GM20431 (cell line): Measurements from ENCODE around the gene TEKT2.

Experiments used
- in situ Hi-C: fragments of 300-500 bp; cut with MseI, MboI; formaldehyde crosslinking; loops from one replicate; pipeline ENCODE4 v1.15.0; 2020; ENCODE audit warnings: low sequenced_read_pairs; ENCODE audit not compliant: unreplicated experiment

The TEKT2 gene

DNA sequence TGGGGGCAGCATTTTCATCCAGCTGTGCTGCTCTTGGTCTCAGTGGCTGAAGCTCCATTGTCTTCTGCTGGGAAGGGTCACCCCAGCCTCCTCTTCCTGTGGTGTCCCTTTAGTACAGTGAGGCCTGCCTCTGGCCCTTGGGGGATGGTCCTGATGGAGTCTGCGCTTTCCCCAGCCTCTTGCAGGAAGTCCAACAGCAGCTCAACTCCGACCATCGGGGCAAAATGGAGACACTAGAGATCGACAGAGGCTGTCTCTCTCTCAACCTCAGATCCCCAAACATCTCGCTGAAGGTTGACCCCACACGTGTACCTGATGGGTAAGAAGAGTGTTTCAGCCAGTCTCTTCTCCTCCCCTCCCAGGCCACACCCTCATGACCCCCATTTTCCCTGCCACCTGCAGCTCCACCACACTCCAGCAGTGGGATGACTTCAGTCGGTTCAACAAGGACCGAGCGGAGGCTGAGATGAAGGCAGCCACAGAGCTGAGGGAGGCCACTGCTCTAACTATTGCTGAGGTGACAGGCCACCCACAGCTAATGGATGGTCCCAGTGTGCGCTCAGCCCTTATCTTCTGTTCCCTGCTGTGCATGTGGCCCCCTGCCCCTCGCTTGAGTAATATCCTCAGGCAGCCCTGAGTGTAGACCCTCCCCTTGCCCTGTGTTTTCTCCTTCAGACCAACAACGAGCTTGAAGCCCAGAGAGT lies 2.8 kb downstream of the TEKT2 start:
- in situ Hi-C loops: no loop called here

DNA sequence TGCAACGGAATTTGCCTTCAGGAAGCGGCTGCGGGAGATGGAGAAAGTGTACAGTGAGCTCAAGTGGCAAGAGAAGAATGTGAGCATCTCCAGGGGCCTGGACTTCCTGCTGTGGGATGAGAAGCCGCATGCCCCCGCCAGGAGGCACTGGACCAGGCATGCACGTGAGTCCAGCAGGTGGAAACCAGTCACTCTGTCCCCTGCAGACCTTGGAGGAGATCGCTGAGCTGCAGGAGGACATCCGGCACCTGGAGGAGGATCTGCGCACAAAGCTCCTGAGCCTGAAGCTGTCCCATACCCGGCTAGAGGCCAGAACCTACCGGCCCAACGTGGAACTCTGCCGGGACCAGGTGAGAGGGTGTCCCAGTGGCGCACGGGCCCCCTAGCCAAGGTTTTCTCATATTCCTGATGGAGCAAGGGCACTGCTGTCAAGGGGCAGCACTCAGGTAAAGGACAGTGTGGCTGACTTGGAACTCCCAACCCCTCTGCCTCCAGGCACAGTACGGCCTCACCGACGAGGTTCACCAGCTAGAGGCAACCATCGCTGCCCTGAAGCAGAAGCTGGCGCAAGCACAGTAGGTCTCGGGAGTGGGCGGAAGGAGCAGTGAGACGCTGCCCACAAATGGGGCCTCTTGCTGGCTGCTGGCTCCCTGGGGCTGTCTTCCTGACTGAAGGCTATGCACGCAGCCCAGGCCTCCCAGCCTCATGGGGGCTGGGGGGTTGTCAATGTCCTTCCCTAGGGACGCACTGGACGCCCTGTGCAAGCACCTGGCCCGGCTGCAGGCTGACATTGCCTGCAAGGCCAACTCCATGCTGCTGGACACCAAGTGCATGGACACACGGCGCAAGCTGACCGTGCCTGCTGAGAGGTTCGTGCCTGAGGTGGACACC lies 3.6 kb downstream of the TEKT2 start:
- in situ Hi-C loops: no loop called here

DNA sequence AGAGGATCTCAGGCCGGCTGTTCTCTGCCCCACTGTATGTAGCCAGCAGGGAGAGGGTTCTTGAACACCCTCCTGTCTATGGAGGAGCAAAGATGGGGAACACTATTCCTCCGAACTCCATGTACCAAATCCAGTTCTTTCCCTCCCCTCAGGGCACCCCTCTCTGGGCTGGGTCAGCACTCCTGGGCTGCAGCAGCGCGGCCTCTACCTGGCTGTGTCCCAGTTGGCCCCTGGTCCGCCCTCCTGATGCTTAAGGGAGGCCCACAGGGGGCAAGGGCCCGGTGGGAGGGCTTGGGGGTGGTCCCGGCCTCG lies 4.3 kb downstream of the TEKT2 start:
- in situ Hi-C loops: no loop called here

DNA sequence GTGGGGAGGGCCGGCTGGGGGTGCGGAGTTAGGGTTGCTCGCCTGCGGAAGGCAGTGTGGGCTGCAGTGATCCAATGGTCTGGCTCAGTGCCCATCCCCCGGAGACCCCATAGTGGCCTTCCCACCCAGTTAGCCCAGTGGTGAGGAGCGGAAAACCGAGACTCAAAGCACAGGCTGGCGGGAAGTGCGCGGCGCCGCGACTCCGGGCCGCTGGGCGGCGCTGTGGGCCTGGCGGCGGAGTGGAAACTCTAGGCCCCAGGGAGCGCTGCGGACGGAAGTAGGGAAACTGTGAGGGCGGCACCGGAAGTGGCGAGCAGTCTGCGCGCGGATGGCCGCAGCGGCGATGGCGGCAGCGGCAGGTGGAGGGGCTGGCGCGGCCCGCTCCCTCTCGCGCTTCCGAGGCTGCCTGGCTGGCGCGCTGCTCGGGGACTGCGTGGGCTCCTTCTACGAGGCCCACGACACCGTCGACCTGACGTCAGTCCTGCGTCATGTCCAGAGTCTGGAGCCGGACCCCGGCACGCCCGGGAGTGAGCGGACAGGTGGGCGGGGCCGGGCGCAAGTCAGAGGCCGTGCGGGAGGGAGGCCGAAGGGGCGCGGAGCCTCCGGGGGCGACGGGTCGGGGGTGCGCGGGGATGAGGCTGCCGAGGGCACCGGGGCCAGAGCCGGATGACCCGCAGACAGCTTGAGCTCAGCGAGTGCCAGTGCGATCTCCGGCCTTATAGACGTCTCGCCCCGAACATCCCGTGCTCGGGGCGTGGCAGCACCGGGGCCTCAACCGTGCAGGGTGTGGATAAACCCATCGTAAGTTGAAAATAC lies 4.9 kb downstream of the TEKT2 start, which contains the start of gene ADPRS:
TSS of gene ADPRS (plus strand) at position 316 of the 816 bp plus-strand sequence. CDS start at position 329, 13 bp downstream.
- in situ Hi-C loops: no loop called here

DNA sequence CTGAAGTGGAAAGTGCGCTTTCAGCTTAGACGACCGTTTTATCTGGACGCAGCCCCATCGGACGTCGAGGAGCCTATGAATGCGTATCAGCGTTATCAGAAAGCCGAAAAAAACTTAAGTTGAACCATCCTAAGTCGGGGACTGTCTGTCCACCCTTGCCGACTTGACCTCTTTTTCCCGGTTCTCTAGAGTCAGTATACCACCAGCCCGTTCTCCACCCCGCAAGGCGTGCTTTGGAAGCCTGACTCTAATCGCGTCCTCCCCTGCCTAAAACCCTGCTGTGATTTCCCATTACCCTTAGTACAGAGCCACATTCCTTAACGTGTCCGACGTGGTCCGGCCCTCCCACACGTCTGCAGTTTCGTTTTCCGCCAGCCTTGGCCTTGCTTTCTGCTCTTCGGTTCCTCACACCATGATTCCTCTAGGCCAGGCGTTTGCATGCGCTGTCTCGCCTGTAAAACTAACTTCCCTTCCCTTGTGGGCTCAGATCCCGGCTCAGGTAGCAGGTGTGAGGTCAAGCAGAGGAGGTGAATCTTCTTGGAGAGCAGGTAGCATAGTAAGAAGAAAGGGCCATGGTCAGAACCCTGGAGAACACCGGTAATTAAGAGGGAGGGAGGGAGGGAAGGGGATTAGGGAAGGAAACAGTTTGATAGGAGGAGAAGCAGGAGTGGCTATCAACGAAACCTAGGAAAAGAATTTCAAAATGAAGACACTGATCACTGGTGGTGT lies 5.7 kb downstream of the TEKT2 start:
- in situ Hi-C loops: no loop called here

DNA sequence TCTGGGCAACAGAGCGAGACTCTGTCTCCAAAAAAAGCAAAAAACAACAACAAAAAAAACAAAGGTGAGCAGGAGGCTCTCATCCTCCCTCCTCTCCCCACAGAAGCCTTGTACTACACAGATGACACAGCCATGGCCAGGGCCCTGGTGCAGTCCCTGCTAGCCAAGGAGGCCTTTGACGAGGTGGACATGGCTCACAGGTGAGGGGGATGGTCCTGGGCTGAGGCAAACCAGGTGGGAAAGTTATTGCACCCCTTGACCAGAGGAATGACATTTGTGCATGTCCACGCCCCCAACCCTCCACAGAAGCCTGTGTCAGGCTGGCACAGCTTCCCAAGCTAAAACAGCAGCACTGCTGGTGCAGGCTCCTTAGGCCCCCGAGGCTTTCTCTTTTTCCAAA lies 7.2 kb downstream of the TEKT2 start:
- in situ Hi-C loops: no loop called here

DNA sequence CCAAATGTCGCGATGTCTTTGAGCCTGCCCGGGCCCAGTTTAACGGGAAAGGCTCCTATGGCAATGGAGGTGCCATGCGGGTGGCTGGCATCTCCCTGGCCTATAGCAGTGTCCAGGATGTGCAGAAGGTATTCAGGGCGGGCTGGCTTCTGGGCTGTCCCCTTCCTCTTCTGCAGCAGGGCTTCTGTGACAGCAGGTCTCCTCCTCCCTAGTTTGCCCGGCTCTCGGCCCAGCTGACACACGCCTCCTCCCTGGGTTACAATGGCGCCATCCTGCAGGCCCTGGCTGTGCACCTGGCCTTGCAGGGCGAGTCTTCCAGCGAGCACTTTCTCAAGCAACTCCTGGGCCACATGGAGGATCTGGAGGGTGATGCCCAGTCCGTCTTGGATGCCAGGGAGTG lies 7.8 kb downstream of the TEKT2 start:
- in situ Hi-C loops: no loop called here

DNA sequence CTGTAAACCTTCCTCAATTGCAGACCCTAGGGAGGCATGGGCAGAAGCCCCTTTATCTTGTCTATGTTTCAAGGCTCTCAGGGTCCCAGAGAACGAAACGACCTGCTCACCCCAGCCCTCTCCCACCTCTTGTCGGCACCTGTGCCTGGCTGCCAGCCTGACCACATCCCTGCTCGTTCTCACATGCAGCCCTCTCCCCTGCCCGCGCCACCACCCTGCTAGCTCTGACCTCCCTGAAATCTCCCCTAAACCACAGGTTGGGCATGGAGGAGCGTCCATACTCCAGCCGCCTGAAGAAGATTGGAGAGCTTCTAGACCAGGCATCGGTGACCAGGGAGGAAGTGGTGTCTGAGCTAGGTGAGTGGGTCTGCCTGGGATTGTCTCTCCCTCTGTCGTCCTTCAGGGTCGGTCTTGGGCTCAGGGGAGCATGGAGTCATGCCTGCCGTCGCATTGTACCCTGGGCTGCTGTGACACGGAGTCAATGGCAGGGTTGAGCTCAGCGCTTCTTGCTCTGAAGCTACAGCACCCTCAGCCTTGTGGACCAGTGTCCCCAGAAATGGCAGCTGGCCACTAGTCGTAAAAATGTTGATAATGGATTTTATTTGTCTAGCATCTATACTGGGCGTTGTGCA lies 8.4 kb downstream of the TEKT2 start:
- in situ Hi-C loops: no loop called here

DNA sequence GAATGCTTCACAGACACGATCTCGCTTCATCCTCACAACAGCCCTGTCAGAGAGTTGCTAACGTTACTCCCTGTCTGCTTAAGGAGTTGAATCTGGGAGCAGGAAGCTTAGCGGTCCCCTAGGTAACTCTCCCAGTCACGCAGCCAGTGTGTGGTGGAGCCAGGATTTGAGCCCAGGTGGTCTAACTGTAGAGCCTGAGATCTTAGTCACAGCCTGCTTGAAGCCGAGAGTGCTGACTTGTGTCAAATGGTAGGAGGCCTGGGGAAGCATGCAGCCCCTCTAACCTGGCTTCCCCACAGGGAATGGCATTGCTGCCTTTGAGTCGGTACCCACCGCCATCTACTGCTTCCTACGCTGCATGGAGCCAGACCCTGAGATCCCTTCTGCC lies 8.9 kb downstream of the TEKT2 start:
- in situ Hi-C loops: no loop called here

DNA sequence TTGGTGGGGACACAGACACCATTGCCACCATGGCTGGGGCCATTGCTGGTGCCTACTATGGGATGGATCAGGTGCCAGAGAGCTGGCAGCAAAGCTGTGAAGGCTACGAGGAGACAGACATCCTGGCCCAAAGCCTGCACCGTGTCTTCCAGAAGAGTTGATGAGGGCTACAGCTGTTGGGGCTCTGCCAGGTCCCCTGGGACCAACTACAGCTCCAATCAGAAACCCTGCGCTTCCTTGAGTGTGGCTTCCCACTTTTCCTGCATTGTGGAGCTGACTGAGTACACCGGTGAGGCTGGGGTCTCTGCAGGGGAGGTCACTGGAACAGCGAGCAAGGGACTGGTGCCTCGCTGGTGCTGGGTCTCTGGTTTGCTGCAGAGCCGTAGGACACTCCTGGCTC lies 9.3 kb downstream of the TEKT2 start:
- in situ Hi-C loops: no loop called here

DNA sequence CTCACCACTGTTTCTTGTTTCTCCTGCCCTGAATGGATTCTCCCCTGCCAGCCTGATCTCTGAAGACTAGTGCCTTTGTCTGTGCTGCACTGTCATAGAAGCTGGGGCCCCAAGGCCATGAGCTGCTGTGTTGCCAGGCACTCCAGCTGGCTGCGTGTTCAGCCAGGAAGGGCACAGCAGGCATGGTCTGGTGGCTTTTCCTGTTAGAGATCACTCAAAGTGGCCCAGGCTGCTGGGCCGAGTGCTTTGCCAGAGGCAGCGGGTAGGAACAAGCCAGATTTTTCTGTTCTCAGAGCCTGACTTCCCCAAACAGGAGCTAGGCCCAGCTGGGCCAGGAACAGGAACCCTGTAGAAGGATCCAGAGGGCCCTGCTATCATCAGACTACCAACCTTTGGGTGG lies 10.0 kb downstream of the TEKT2 start:
- in situ Hi-C loops: no loop called here

DNA sequence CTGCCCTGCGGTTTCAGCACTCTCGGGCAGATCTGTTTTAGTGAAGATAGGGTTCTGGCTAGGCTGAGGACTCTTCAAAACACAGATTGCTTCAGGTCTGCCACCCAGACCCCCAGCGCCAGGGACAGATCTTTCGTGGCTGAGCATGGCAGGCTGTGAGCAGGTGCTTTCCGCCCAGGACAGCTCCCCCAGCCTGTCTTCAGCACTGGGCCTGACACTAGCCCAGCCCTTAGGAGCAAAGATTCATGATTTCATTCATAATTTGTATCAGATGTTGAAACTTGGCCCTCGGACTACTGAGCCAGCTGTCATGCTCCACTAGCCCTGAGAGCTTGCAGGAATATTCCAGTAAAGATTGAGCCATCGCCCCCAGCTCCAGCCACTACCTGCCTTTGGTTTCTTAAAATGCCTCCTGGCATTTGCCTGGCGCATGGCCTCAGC lies 10.7 kb downstream of the TEKT2 start:
- in situ Hi-C loops: no loop called here

DNA sequence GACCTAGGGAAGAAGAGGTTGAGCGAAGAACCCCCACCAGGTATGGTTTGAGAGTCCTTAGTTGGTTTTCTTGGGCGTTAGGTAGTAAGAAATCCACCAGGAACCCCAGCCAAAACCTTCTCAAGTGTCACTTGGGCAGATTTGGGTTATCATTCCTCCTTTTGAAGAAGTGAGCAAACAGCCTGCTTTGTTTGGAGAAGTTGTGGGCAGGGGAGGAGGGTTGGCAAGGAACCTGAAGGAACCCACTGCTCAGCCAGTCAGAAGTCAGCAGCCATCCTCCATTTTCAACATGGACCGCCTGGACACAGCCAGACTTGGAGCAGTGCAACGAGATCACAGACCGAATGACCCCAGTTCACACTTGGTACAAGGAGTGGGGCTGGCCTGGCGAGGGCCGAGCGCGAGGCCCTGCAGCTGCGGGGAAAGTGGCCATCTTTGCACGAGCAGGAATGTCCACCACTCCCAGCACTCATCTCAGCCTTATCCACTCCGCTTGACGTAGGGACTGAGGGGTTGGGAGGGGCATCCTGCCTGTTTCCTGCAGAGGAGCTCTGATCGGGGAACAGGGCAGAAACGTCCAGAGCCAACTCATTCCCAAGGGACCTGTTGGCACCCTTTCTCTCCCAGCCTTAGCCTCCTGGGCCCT lies 12.0 kb downstream of the TEKT2 start:
- in situ Hi-C loops: no loop called here

DNA sequence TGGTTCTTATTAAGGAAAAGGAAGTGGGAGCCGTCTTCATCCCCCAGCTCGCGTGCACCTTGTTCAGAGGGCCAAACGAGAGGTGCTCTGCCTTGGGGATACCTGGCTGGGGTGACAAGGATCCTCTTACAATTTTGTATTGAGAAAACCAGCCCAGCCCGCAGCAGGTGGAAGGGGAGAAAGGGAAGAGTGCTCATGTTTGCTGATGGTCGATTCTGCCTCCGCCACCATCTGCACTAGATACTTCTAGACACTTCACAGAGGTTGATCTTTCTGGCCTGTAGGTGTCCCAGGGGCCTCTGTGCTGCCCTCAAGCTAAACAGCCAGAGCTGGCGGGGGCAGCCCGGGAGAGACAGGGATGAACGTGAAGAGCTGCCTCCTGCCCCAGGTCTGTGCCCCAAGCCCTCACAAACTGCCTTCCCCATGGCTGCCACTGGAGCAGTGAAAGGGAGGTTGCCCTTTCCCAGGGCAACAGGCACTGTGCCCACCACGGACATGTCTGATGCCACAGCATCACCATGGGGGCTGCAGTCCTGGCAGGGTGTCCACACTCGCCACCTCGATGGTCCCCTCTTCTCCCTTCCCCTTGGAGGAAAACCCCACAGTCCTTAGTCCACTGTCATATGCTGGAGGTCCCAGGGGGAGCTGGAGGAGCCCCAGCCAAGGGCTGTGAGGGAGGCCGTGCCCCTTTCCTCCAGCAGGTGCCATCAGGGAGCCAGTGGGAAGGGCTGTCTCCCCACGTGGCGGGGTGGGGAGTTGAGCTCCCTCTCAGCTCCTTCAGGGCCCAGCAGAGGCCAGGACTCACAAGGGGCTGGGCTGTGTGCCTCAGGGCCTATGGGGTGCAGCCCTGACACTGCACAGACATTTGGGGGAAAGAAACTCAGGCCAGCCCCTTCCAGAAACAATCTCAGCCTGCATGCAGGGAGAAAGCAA lies 12.9 kb downstream of the TEKT2 start:
- in situ Hi-C loops: no loop called here

DNA sequence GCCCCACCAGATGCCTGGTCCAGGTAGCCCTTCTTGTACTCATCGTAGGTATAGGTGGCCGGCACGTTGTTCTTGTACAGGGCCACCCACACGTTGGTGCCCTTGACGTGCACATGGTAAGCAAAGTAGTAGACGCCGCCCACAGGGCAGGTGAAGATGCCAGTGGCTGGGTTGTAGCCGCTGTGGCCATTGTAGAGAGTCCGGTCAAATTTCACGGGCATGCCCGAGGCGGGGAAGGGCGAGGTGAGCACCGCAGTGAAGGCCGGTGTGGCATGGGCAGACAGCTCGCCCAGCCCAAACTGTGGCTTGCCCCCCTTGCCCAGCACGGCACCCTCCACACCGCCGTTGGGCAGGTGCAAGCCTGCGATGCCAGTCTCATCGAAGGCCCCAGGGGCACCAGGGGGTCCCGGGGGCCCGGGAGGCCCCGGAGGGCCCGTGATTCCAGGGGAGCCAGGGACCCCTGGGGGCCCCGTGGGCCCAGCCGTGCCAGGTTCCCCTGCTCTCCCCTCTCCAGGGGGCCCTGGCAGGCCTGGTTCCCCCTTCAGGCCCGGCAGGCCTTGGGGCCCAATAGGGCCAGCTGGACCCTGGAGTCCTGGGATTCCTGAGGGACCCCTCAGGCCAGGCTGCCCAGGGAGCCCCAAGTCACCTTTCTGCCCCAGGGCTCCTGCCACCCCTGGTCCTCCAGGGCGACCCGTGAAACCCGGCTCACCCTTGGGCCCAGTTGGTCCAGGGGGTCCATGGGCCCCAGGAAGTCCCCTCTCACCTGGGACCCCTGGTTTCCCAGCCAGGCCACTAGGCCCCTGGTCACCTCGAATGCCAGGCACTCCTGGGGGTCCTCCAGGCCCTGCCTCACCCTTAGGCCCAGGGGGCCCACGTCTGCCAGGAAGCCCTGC lies 14.0 kb downstream of the TEKT2 start:
- in situ Hi-C loops: no loop called here

DNA sequence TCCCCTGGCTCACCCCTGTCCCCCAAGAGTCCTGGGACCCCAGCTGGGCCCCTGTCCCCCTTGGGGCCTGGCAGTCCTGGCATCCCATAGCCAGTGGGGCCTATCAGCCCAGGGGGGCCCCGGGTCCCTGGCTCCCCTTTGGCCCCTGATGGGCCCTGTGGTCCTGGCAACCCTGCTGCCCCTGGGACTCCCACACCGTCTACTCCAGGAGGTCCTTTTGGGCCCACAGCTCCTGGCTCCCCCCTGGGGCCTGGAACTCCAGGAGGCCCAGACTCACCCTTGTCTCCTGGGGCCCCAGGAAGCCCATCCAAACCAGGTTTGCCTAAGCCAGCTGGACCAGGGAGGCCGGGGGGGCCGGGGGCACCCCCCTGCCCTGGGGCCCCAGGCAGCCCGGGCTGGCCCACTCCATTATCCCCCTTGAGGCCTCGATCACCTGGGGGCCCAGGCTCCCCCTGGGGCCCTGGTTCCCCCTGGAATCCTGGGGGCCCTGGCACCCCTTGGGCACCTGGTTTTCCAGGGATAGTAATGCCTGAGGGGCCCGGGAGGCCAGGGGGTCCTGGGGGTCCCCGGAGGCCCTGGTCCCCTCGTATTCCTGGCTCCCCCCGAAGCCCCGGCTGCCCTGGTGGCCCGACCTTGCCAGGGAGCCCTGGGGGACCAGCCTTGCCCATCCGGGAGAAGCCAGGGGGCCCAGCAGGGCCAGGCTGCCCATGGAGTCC lies 14.9 kb downstream of the TEKT2 start:
- in situ Hi-C loops: no loop called here
